ENCODE data around the gene RNF130. TPM values are rescaled to one million over a fixed set of nuclear protein-coding genes. Genes with fewer than 3 reads are reported as not detected.

Gene RNF130
- total RNA-seq, 1 donor from 2014 or later, result 103 TPM

DNA sequence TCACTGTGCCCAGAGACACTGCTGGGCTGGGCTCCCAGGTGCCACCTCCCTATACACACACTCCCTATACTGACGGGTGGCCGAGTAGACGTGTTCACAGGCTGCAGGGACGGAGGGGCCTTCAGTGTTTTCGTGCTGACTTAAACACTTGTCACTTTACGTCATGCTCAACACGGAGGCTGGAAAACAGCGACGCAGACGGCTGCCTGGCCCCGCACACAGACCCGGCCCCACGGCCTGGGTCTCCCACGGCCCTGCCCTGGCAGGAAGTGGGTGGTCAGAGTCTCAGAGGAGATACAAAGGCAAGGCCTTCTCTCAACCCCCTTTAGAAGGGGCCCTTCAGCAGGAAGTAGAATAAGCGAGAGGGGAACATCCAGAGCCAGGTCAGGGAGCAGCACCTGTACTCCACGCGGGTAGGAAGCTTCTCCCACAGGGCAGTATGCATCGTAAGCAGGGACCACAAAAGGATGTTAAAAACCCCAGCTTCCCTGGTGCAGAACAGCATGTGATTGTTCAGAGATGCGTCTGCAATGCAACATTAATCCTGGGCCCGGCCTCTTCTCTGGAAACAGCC, 152.0 kb downstream of the RNF130 start:
- TF ChIP-seq POLR2AphosphoS5 (IDR thresholded peaks at IDR 0.05; ENCODE audit: insufficient read depth in 1 of 2, low read depth in 1 of 2), result no peak
- TF ChIP-seq, protein P1, sequence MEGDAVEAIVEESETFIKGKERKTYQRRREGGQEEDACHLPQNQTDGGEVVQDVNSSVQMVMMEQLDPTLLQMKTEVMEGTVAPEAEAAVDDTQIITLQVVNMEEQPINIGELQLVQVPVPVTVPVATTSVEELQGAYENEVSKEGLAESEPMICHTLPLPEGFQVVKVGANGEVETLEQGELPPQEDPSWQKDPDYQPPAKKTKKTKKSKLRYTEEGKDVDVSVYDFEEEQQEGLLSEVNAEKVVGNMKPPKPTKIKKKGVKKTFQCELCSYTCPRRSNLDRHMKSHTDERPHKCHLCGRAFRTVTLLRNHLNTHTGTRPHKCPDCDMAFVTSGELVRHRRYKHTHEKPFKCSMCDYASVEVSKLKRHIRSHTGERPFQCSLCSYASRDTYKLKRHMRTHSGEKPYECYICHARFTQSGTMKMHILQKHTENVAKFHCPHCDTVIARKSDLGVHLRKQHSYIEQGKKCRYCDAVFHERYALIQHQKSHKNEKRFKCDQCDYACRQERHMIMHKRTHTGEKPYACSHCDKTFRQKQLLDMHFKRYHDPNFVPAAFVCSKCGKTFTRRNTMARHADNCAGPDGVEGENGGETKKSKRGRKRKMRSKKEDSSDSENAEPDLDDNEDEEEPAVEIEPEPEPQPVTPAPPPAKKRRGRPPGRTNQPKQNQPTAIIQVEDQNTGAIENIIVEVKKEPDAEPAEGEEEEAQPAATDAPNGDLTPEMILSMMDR (IDR thresholded peaks at IDR 0.05), result no peak
- TF ChIP-seq POLR2A (IDR thresholded peaks at IDR 0.05), result no peak
- Histone ChIP-seq H3K9me3 (no peaks in the 10 kb centered on the region), H3K27ac (no peak overlapping the region), H3K27me3 (no peaks in the 10 kb centered on the region), H3K36me3 (no peaks in the 10 kb centered on the region), H3K4me3 (no peak overlapping the region), H3K4me1 (no peaks in the 10 kb centered on the region)
- intact Hi-C loops (cut with DNase I), result no loop called here
- DNase-seq (ENCODE audit: extremely low spot score in 2 of 2), result no peak

DNA sequence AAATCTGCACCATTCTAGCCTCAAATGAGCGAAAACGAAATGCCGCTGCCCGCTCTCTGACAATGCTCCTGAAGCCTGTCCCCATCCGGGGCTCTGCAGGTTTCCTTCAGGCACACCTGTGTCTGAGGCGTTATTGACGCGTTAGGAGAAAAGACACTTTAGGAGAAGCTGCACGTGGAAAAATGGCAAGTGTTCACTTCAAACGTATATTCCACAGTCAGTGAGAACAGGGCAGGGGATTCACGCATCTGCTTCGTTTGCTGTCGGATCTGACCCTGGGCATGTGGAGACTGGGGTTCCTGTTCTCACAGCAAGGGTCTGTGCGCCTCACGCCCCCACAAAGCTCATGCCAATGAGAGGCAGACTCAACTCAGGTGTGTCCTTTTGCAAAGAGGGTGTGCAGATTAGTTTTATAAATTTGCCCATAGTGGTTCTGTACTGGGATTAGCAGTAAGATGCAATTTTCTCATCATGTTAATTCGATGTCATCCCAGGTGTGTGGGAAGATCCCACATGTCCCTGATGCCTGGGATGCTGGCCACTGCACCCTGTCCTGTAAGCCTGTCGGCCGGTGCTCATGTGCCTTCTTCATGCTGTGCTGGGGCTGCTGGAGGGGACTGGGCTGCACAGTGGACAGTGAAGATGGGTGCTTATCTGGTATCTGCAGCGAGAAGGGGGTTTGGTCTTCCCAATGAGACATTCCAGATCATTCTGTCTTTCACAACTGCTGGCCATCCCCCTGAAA, 152.6 kb downstream of the RNF130 start:
- Histone ChIP-seq H3K27ac (no peak overlapping the region), H3K36me3 (no peaks in the 10 kb centered on the region), H3K4me3 (no peak overlapping the region), H3K9me3 (no peaks in the 10 kb centered on the region), H3K4me1 (no peaks in the 10 kb centered on the region), H3K27me3 (no peaks in the 10 kb centered on the region)
- intact Hi-C loops (cut with DNase I), result no loop called here
- no peak for DNase-seq (ENCODE audit: extremely low spot score in 2 of 2)
- TF ChIP-seq, protein P1 (IDR thresholded peaks at IDR 0.05), result no peak
- TF ChIP-seq POLR2AphosphoS5 (IDR thresholded peaks at IDR 0.05; ENCODE audit: insufficient read depth in 1 of 2, low read depth in 1 of 2) (no peak), POLR2A (IDR thresholded peaks at IDR 0.05) (no peak)

DNA sequence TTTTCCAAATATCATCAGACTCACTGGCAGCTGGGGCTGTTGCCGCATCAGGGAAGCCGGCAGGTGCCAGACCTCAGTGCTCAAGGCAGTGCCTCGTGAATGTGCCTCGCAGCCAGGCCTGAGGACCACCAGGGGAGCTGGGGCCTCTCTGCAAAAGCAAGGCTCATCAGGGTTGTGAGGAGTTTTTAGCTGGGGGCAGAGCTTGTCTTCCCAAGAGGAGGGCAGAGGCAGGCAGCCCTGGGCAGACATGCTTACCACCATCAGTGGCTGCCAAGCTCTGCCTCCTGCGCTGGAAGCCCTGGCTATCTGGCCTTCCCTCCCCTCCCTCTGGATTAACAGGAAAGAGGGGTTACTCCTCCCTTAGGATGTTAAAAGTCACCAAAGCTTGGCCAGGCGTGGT, 155.0 kb downstream of the RNF130 start:
- H3K27ac ChIP-seq, result no peak overlapping the region
- H3K9me3 ChIP-seq, result no peaks in the 10 kb centered on the region
- no peaks in the 10 kb centered on the region for H3K27me3 ChIP-seq
- intact Hi-C loops (cut with DNase I), result no loop called here
- no peaks in the 10 kb centered on the region for H3K36me3 ChIP-seq
- DNase-seq (ENCODE audit: extremely low spot score in 2 of 2), result no peak
- peaks cover 8% of the 10 kb centered on the region for H3K4me1 ChIP-seq
- H3K4me3 ChIP-seq, result no peak overlapping the region
- TF ChIP-seq, protein P1 (IDR thresholded peaks at IDR 0.05), result no peak
- TF ChIP-seq POLR2A (IDR thresholded peaks at IDR 0.05) (no peak), POLR2AphosphoS5 (IDR thresholded peaks at IDR 0.05; ENCODE audit: insufficient read depth in 1 of 2, low read depth in 1 of 2) (no peak)

- Histone ChIP-seq H3K9me3 (no peaks in the 10 kb centered on the region), H3K27me3 (no peaks in the 10 kb centered on the region), H3K4me1 (peaks cover 8% of the 10 kb centered on the region), H3K4me3 (no peak overlapping the region), H3K36me3 (no peaks in the 10 kb centered on the region), H3K27ac (no peak overlapping the region)
- intact Hi-C loops (cut with DNase I), result no loop called here
- DNase-seq (ENCODE audit: extremely low spot score in 2 of 2), result no peak
- TF ChIP-seq, protein P1 (IDR thresholded peaks at IDR 0.05), result no peak
- TF ChIP-seq POLR2AphosphoS5 (IDR thresholded peaks at IDR 0.05; ENCODE audit: insufficient read depth in 1 of 2, low read depth in 1 of 2), result no peak
- no peak for TF ChIP-seq POLR2A (IDR thresholded peaks at IDR 0.05)
Observed at GRCh38 chr5:179915406-179915935, 156.1 kb downstream of the RNF130 start.

Data from vagina (tissue), 2 donors.